ENCODE data around the gene RBMY1F.
"Not testable (repeated sequence)": the region's sequence is repeated elsewhere in the genome, so short reads cannot be mapped to it uniquely, and the experiment has no call there.

RBMY1F gene

DNA sequence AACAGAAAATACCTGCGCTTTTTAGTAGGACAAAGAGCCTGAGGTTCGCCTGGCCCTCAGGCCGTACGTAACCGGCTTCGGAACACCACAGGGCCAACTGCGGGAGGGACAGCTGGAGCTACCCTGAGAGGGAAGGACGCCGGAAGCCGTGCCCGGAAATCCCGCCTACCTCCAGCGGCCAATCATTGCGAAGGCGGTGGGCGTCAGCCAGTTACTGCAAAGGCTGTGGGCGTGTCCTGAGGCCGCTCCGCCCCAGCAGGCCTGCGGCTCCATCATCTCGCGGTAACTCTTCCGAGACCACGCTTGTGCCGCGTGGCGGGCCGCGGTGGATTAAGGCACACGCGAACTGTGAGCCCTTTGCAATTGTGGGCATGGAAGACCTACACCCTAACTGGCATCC is at the start of gene RBMY1F:
RBMY1F (minus strand) TSS at position 101 of the 400 bp plus-strand sequence. CDS start 1,954 bp downstream, outside the sequence.
- DNase-seq (ENCODE audit: low spot score), result not testable (repeated sequence)

DNA sequence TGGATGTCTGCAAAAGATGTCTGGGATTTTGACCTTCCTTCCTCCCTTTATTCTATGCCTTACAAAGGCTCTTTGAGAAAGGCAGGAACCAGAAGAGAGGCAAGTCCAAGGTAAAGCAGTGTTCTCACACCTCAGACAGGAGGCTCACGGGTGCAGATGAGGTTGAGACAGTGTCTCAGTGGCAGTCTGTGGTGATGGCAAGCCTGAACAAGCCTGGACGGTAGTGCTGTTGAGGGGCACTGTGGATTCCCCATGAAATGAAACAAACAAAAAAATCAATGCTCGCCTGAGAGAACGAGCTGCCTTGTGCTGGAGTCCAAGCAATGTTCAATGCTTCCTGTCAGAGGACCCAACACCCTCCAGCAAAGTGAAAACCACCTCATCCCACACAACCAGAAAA is 31.6 kb downstream of the RBMY1F start:
- DNase-seq (ENCODE audit: low spot score), result not testable (repeated sequence)

- DNase-seq (ENCODE audit: low spot score), result not testable (repeated sequence)
Observed at GRCh38 chrY:22141011-22141695, 41.6 kb downstream of the RBMY1F start.

- not testable (repeated sequence) for DNase-seq (ENCODE audit: low spot score)
Observed at GRCh38 chrY:22134719-22135118, 48.0 kb downstream of the RBMY1F start.

DNA sequence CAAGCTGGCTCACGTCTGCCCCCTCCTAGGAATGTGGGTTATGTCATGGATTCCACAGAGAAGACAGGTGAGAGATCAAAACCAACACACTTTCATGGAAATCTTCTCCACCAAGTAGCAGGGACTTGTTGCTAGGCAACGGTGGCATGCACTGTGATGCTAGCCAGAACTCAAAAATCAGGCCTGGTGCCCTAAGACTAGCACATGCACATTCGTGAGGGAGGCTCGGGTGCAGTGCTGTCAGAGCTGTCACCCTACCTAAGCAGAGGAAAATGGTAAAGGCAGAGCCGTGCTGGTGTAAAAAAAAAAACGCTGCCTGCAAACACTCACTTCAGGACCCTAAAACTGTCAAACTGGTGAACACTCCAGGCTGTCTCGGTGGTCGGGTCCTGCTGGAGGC is 52.2 kb downstream of the RBMY1F start:
- not testable (repeated sequence) for DNase-seq (ENCODE audit: low spot score)
